ENCODE data around the gene IPO9. TPM values are rescaled to one million over a fixed set of nuclear protein-coding genes. Genes with fewer than 3 reads are reported as not detected.
A peak's percentile ranks its signal among the peaks of the same experiment; 100 is the strongest.
"Not testable (repeated sequence)": the region's sequence is repeated elsewhere in the genome, so short reads cannot be mapped to it uniquely, and the experiment has no call there.

Gene IPO9
- total and polyA plus RNA-seq, 2 donors from 2014 or later: 21.6 to 39.7 TPM

- intact Hi-C loops (cut with DNase I): no loop called here
- DNase-seq: no peak
- TF ChIP-seq, protein P1, sequence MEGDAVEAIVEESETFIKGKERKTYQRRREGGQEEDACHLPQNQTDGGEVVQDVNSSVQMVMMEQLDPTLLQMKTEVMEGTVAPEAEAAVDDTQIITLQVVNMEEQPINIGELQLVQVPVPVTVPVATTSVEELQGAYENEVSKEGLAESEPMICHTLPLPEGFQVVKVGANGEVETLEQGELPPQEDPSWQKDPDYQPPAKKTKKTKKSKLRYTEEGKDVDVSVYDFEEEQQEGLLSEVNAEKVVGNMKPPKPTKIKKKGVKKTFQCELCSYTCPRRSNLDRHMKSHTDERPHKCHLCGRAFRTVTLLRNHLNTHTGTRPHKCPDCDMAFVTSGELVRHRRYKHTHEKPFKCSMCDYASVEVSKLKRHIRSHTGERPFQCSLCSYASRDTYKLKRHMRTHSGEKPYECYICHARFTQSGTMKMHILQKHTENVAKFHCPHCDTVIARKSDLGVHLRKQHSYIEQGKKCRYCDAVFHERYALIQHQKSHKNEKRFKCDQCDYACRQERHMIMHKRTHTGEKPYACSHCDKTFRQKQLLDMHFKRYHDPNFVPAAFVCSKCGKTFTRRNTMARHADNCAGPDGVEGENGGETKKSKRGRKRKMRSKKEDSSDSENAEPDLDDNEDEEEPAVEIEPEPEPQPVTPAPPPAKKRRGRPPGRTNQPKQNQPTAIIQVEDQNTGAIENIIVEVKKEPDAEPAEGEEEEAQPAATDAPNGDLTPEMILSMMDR (IDR thresholded peaks at IDR 0.05; ENCODE audit: borderline replicate concordance, extremely low read depth, insufficient read depth): no peak
- Histone ChIP-seq H3K9ac (ENCODE audit: low read length in 3 of 3) (no peak overlapping the region), H3K27ac (ENCODE audit: low read depth in 2 of 2, low read length in 2 of 2) (no peak overlapping the region), H3K36me3 (ENCODE audit: control insufficient read depth in 2 of 3, insufficient read depth in 3 of 3, low read length in 3 of 3) (no peaks in the 10 kb centered on the region), H3K4me3 (ENCODE audit: low read length in 3 of 3) (no peak overlapping the region), H3K27me3 (ENCODE audit: control insufficient read depth, insufficient read depth, low read length) (no peaks in the 10 kb centered on the region), H3K9me3 (ENCODE audit: control insufficient read depth in 2 of 3, insufficient read depth in 1 of 3, low read length in 3 of 3) (no peaks in the 10 kb centered on the region), H3K4me1 (ENCODE audit: control insufficient read depth in 2 of 3, insufficient read depth in 2 of 3, low read depth in 1 of 3, low read length in 3 of 3) (peaks cover 0 to 11% (median 0%) of the 10 kb centered on the region in 3 donors)
- no peak for FAIRE-seq
Observed at GRCh38 chr1:201900476-201900875, 71.5 kb downstream of the IPO9 start.

- H3K9me3 ChIP-seq (ENCODE audit: control insufficient read depth in 2 of 3, insufficient read depth in 1 of 3, low read length in 3 of 3); H3K36me3 ChIP-seq (ENCODE audit: control insufficient read depth in 2 of 3, insufficient read depth in 3 of 3, low read length in 3 of 3); intact Hi-C loops (cut with DNase I); H3K27me3 ChIP-seq (ENCODE audit: control insufficient read depth, insufficient read depth, low read length); FAIRE-seq; H3K4me3 ChIP-seq (ENCODE audit: low read length in 3 of 3); H3K9ac ChIP-seq (ENCODE audit: low read length in 3 of 3); DNase-seq; H3K27ac ChIP-seq (ENCODE audit: low read depth in 2 of 2, low read length in 2 of 2): not testable (repeated sequence)
- H3K4me1 ChIP-seq (ENCODE audit: control insufficient read depth in 2 of 3, insufficient read depth in 2 of 3, low read depth in 1 of 3, low read length in 3 of 3): peaks cover 0 to 12% (median 0%) of the 10 kb centered on the region in 3 donors
Observed at GRCh38 chr1:201901036-201901435, 72.1 kb downstream of the IPO9 start.

GRCh38 chr1:201902198-201902597, 73.2 kb downstream of the IPO9 start:
- Histone ChIP-seq H3K27ac (ENCODE audit: low read depth in 2 of 2, low read length in 2 of 2) (no peak overlapping the region), H3K9me3 (ENCODE audit: control insufficient read depth in 2 of 3, insufficient read depth in 1 of 3, low read length in 3 of 3) (no peaks in the 10 kb centered on the region), H3K9ac (ENCODE audit: low read length in 3 of 3) (no peak overlapping the region), H3K36me3 (ENCODE audit: control insufficient read depth in 2 of 3, insufficient read depth in 3 of 3, low read length in 3 of 3) (no peaks in the 10 kb centered on the region), H3K4me1 (ENCODE audit: control insufficient read depth in 2 of 3, insufficient read depth in 2 of 3, low read depth in 1 of 3, low read length in 3 of 3) (peaks cover 0 to 11% (median 0%) of the 10 kb centered on the region in 3 donors), H3K4me3 (ENCODE audit: low read length in 3 of 3) (no peak overlapping the region), H3K27me3 (ENCODE audit: control insufficient read depth, insufficient read depth, low read length) (no peaks in the 10 kb centered on the region)
- intact Hi-C loops (cut with DNase I): no loop called here
- TF ChIP-seq, protein P1 (IDR thresholded peaks at IDR 0.05; ENCODE audit: borderline replicate concordance, extremely low read depth, insufficient read depth): no peak
- DNase-seq (no peak), FAIRE-seq (no peak)

GRCh38 chr1:201903135-201903534, 74.2 kb downstream of the IPO9 start:
- Histone ChIP-seq H3K4me1 (ENCODE audit: control insufficient read depth in 2 of 3, insufficient read depth in 2 of 3, low read depth in 1 of 3, low read length in 3 of 3) (peaks cover 0 to 11% (median 0%) of the 10 kb centered on the region in 3 donors), H3K36me3 (ENCODE audit: control insufficient read depth in 2 of 3, insufficient read depth in 3 of 3, low read length in 3 of 3) (no peaks in the 10 kb centered on the region), H3K9ac (ENCODE audit: low read length in 3 of 3) (no peak overlapping the region), H3K27ac (ENCODE audit: low read depth in 2 of 2, low read length in 2 of 2) (peak overlapping the region in 1 of 2 donors; percentile 72), H3K4me3 (ENCODE audit: low read length in 3 of 3) (no peak overlapping the region), H3K27me3 (ENCODE audit: control insufficient read depth, insufficient read depth, low read length) (no peaks in the 10 kb centered on the region), H3K9me3 (ENCODE audit: control insufficient read depth in 2 of 3, insufficient read depth in 1 of 3, low read length in 3 of 3) (no peaks in the 10 kb centered on the region)
- TF ChIP-seq, protein P1 (IDR thresholded peaks at IDR 0.05; ENCODE audit: borderline replicate concordance, extremely low read depth, insufficient read depth): no peak
- DNase-seq (peak in 1 of 5 donors; percentile 94), FAIRE-seq (no peak)
- intact Hi-C loops (cut with DNase I): no loop called here
